ENCODE data around the gene MAST4.

GRCh38 chr5:66810151-66810550, 214.0 kb downstream of the MAST4 start:
- TF ChIP-seq CTCF (IDR thresholded peaks at IDR 0.05; ENCODE audit: low read depth, low read length, poor library complexity, severe bottlenecking) (no peak), EZH2phosphoT487 (IDR thresholded peaks at IDR 0.05; ENCODE audit: borderline replicate concordance, low read length) (no peak)

Measured in DOHH2 (cell line).